Measurements from ENCODE around the gene HIF3A.

Gene HIF3A

GRCh38 chr19:46383171-46383815 lies 86.5 kb downstream of the HIF3A start:
- DNase-seq (ENCODE audit: low read depth, low spot score) = no peak

- no peak for DNase-seq (ENCODE audit: low read depth, low spot score)
These were observed 87.0 kb downstream of the HIF3A start for GRCh38 chr19:46383846-46384245.

GRCh38 chr19:46384396-46384795 lies 87.6 kb downstream of the HIF3A start:
- DNase-seq (ENCODE audit: low read depth, low spot score) = no peak

- DNase-seq (ENCODE audit: low read depth, low spot score) = no peak
These were observed 88.8 kb downstream of the HIF3A start for GRCh38 chr19:46385636-46386035.

GRCh38 chr19:46386151-46386550 lies 89.3 kb downstream of the HIF3A start:
- DNase-seq (ENCODE audit: low read depth, low spot score) = no peak

GRCh38 chr19:46386996-46387712 lies 90.3 kb downstream of the HIF3A start:
- DNase-seq (ENCODE audit: low read depth, low spot score) = no peak

- no peak for DNase-seq (ENCODE audit: low read depth, low spot score)
These were observed 90.9 kb downstream of the HIF3A start for GRCh38 chr19:46387713-46388130.

- DNase-seq (ENCODE audit: low read depth, low spot score) = no peak
These were observed 91.7 kb downstream of the HIF3A start for GRCh38 chr19:46388311-46389095.

- DNase-seq (ENCODE audit: low read depth, low spot score) = no peak
These were observed 93.4 kb downstream of the HIF3A start for GRCh38 chr19:46390121-46390858.

- DNase-seq (ENCODE audit: low read depth, low spot score) = no peak
These were observed 94.0 kb downstream of the HIF3A start for GRCh38 chr19:46390866-46391265.

- DNase-seq (ENCODE audit: low read depth, low spot score) = no peak
These were observed 94.7 kb downstream of the HIF3A start for GRCh38 chr19:46391296-46392251.

- DNase-seq (ENCODE audit: low read depth, low spot score) = no peak
These were observed 95.5 kb downstream of the HIF3A start for GRCh38 chr19:46392252-46392801.

GRCh38 chr19:46392837-46393236 lies 96.0 kb downstream of the HIF3A start:
- DNase-seq (ENCODE audit: low read depth, low spot score) = no peak
